Measurements from ENCODE around the gene KRTCAP2. TPM values are rescaled to one million over a fixed set of nuclear protein-coding genes. Genes with fewer than 3 reads are reported as not detected.
"Not testable (repeated sequence)": the region's sequence is repeated elsewhere in the genome, so short reads cannot be mapped to it uniquely, and the experiment has no call there.

Gene KRTCAP2
- polyA plus RNA-seq, 1 of the 3 experiments (the other 2 are of a cell fraction): 238 TPM

GRCh38 chr1:155158991-155159390, 14.1 kb downstream of the KRTCAP2 start:
- H3K36me3 ChIP-seq (replicated peaks in 1 of 2; ENCODE audit: control insufficient read depth in 1 of 2, insufficient read depth in 2 of 2, low read length in 1 of 2): no peaks in the 10 kb centered on the region
- no peaks in the 10 kb centered on the region for H3K9me2 ChIP-seq
- no peak for DNase-seq
- ChIA-PET POLR2A (no interaction called here), CTCF (interaction anchor here (0.7 to 1.4 kb wide), 3 partner anchors 9 to 72 kb away, joined by 3 read pairs; no protein-coding TSS in a partner anchor)
- H3F3A ChIP-seq (replicated peaks; ENCODE audit: insufficient read depth): no peaks in the 10 kb centered on the region
- no peaks in the 10 kb centered on the region for H3K9me3 ChIP-seq
- no peak overlapping the region for H3K27ac ChIP-seq (ENCODE audit: low read depth in 2 of 2, low read length in 1 of 2)
- H3K79me2 ChIP-seq (ENCODE audit: insufficient read depth): no peaks in the 10 kb centered on the region
- no peak overlapping the region for H2AFZ ChIP-seq (ENCODE audit: low read depth)
- H3K27me3 ChIP-seq (ENCODE audit: insufficient read depth): no peaks in the 10 kb centered on the region
- no peaks in the 10 kb centered on the region for H4K20me1 ChIP-seq (ENCODE audit: insufficient read depth)
- TF ChIP-seq FOSL2 (IDR thresholded peaks at IDR 0.05; ENCODE audit: borderline replicate concordance, low read depth) (no peak), SMC3 (IDR thresholded peaks at IDR 0.05; ENCODE audit: low read depth, low read length) (no peak)
- H3K4me1 ChIP-seq (ENCODE audit: control insufficient read depth in 1 of 2, insufficient read depth in 2 of 2, low read depth in 1 of 2, low read length in 1 of 2): no peaks in the 10 kb centered on the region
- WGBS (ENCODE audit: low lambda C conversion rate): 26% methylated on average over 1 of the region's 1 CpG
- H3K9ac ChIP-seq: no peak overlapping the region
- H3K4me2 ChIP-seq: no peak overlapping the region
- no peak overlapping the region for H3K4me3 ChIP-seq (ENCODE audit: low read depth in 2 of 2, low read length in 1 of 2)

DNA sequence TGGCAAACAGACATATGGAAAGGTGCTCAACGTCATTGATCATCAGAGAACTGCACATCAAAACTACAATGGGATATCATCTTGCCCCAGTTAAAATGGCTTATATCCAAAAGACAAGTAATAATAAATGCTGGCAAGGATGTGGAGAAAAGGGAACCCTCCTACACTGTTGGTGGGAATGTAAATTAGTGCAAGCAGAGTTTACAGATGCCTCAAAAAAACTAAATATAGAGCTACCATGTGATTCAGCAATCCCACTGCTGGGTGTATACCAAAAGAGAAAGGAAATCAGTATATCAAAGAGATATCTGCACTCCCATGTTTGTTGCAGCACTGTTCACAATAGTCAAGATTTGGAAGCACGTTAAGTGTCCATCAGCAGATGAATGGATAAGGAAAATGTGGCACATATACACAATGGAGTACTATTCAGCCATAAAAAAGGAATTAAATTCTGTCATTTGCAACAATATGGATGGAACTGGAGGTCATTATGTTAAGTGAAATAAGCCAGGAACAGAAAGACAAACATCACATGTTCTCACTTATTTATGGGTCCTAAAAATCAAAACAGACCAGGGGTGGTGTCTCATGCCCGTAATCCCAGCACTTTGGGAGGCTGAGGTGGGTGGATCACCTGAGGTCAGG, 17.0 kb downstream of the KRTCAP2 start:
- not testable (repeated sequence) for H2AFZ ChIP-seq (ENCODE audit: low read depth); H3K4me3 ChIP-seq (ENCODE audit: low read depth in 2 of 2, low read length in 1 of 2); H3K27ac ChIP-seq (ENCODE audit: low read depth in 2 of 2, low read length in 1 of 2); H3F3A ChIP-seq (replicated peaks; ENCODE audit: insufficient read depth); H3K9me2 ChIP-seq; H3K36me3 ChIP-seq (replicated peaks in 1 of 2; ENCODE audit: control insufficient read depth in 1 of 2, insufficient read depth in 2 of 2, low read length in 1 of 2); H4K20me1 ChIP-seq (ENCODE audit: insufficient read depth); DNase-seq; H3K9ac ChIP-seq; H3K4me1 ChIP-seq (ENCODE audit: control insufficient read depth in 1 of 2, insufficient read depth in 2 of 2, low read depth in 1 of 2, low read length in 1 of 2); H3K79me2 ChIP-seq (ENCODE audit: insufficient read depth); H3K9me3 ChIP-seq; H3K27me3 ChIP-seq (ENCODE audit: insufficient read depth); H3K4me2 ChIP-seq
- 21% methylated on average over 3 of the region's 3 CpGs for WGBS (ENCODE audit: low lambda C conversion rate)
- CTCF ChIA-PET: interaction anchor here (1.6 to 3.5 kb wide), 2 partner anchors 11 to 65 kb away, joined by 4 to 31 read pairs; no protein-coding TSS in a partner anchor
- POLR2A ChIA-PET: interaction anchor here (0.7 kb wide), 1 partner anchor 25 kb away, joined by 3 read pairs; no protein-coding TSS in a partner anchor

GRCh38 chr1:155145491-155145890, 27.6 kb downstream of the KRTCAP2 start:
- 18% methylated on average over 3 of the region's 3 CpGs for WGBS (ENCODE audit: low lambda C conversion rate)
- ChIA-PET CTCF (interaction anchor here (0.8 to 10.2 kb wide), 4 partner anchors 22 to 60 kb away, joined by 3 to 67 read pairs (median 10); no protein-coding TSS in a partner anchor), POLR2A (no interaction called here)
- Histone ChIP-seq H3K9me3 (no peaks in the 10 kb centered on the region), H4K20me1 (ENCODE audit: insufficient read depth) (no peaks in the 10 kb centered on the region), H3K9me2 (no peaks in the 10 kb centered on the region), H3K4me1 (ENCODE audit: control insufficient read depth in 1 of 2, insufficient read depth in 2 of 2, low read depth in 1 of 2, low read length in 1 of 2) (no peaks in the 10 kb centered on the region; a peak in 1 of 4 replicates), H3K36me3 (replicated peaks in 1 of 2; ENCODE audit: control insufficient read depth in 1 of 2, insufficient read depth in 2 of 2, low read length in 1 of 2) (no peaks in the 10 kb centered on the region), H3K4me3 (ENCODE audit: low read depth in 2 of 2, low read length in 1 of 2) (no peak overlapping the region), H3K9ac (no peak overlapping the region), H3K79me2 (ENCODE audit: insufficient read depth) (no peaks in the 10 kb centered on the region), H3K27ac (ENCODE audit: low read depth in 2 of 2, low read length in 1 of 2) (no peak overlapping the region), H3K27me3 (ENCODE audit: insufficient read depth) (peaks cover 6% of the 10 kb centered on the region; the same call in 1 of the 2 replicates), H2AFZ (ENCODE audit: low read depth) (no peak overlapping the region; the same call in 1 of the 2 replicates), H3F3A (replicated peaks; ENCODE audit: insufficient read depth) (no peaks in the 10 kb centered on the region), H3K4me2 (no peak overlapping the region)
- DNase-seq: no peak
- TF ChIP-seq EP300 (IDR thresholded peaks at IDR 0.05; ENCODE audit: borderline replicate concordance in 1 of 2, low read depth in 1 of 2, low read length in 1 of 2) (no peak), REST (IDR thresholded peaks at IDR 0.05; ENCODE audit: low read depth, low read length) (no peak), TAF1 (IDR thresholded peaks at IDR 0.05; ENCODE audit: borderline replicate concordance, low read depth, low read length) (no peak), SIN3A (IDR thresholded peaks at IDR 0.05; ENCODE audit: borderline replicate concordance, low read depth, low read length) (no peak), RAD21 (IDR thresholded peaks at IDR 0.05; ENCODE audit: low read length) (no peak)
- TF ChIP-seq, protein P1, sequence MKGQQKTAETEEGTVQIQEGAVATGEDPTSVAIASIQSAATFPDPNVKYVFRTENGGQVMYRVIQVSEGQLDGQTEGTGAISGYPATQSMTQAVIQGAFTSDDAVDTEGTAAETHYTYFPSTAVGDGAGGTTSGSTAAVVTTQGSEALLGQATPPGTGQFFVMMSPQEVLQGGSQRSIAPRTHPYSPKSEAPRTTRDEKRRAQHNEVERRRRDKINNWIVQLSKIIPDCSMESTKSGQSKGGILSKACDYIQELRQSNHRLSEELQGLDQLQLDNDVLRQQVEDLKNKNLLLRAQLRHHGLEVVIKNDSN (IDR thresholded peaks at IDR 0.05; ENCODE audit: borderline replicate concordance, low read depth): no peak
